HG03060 (cell line): ENCODE measurements around the gene APOA5.
"Not testable (repeated sequence)": the region's sequence is repeated elsewhere in the genome, so short reads cannot be mapped to it uniquely, and the experiment has no call there.

Source experiments
- ATAC-seq: cut with Tn5 transposase; IDR thresholded peaks from one replicate; pipeline ENCODE4 v1.9.1; 2021; ENCODE audit warnings: low read depth, moderate number of reproducible peaks; ENCODE audit not compliant: unreplicated experiment

Gene APOA5

GRCh38 chr11:116801662-116802061 is 10.0 kb upstream of the APOA5 start:
- ATAC-seq, result not testable (repeated sequence)

DNA sequence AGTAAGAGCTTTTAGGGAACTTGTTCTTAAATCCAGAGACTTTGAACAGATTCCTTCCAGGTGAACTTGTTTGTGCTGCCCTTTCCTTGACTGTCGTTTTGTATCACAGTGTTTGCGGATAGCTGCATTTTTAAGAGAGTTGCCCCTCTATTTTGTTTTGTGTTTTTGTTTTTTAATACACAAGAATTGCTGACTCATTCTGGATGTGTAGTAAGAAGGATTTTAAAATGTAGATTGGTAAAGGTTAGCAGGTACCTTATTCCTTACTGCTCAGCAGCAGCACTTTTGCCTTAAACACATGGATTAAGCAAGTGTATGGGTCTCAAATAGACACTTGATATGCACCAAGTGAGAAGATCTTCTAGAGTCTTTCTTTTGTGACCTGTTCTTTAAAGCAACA is 8.9 kb upstream of the APOA5 start:
- no peak for ATAC-seq

DNA sequence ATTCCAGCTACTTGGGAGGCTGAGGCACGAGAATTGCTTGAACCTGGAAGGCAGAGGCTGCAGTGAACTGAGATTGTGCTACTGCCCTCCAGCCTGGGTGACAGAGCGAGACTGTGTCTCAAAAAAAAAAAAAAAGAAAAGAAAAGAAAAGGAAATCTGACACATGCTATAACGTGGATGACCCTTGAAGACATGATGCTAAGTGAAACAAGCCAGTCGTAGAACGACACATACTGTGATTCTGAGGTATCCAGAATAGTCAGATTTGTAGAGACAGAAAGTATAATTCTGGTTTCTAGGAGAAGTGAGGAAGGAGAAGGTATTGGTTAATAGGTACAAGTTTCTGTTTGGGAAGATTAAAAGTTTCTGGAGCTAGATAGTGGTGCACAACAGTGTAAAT is 6.7 kb upstream of the APOA5 start:
- ATAC-seq, result no peak

DNA sequence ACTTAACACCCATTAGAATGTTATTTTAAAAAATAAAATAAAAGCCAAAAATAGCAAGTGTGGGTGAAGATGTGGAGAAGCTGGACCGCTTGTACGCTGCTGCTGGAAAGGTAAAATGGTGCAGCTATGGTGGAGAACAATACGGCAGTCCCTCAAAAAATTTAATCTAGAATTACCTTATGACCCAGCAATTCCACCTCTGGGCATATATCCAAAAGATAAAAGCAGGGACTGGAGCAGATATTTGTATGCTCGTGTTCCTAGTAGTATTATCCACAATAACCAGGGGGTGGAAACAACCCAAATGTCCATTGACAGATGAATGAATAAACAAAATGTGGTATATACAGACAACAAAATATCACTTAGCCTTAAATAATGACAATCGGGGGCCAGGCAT is 6.1 kb upstream of the APOA5 start:
- no peak for ATAC-seq

- ATAC-seq, result no peak
Observed at GRCh38 chr11:116796548-116796947, 4.9 kb upstream of the APOA5 start.

GRCh38 chr11:116794851-116795250 is 3.2 kb upstream of the APOA5 start:
- ATAC-seq, result no peak

- ATAC-seq, result no peak
Observed at GRCh38 chr11:116793772-116794097, 2.1 kb upstream of the APOA5 start.

- ATAC-seq, result no peak
Observed at GRCh38 chr11:116792869-116793771, 1.4 kb upstream of the APOA5 start.

- ATAC-seq, result no peak
Observed at GRCh38 chr11:116792144-116792868, 627 bp upstream of the APOA5 start.

- ATAC-seq, result no peak
Observed at GRCh38 chr11:116791002-116791812, 472 bp downstream of the APOA5 start.

DNA sequence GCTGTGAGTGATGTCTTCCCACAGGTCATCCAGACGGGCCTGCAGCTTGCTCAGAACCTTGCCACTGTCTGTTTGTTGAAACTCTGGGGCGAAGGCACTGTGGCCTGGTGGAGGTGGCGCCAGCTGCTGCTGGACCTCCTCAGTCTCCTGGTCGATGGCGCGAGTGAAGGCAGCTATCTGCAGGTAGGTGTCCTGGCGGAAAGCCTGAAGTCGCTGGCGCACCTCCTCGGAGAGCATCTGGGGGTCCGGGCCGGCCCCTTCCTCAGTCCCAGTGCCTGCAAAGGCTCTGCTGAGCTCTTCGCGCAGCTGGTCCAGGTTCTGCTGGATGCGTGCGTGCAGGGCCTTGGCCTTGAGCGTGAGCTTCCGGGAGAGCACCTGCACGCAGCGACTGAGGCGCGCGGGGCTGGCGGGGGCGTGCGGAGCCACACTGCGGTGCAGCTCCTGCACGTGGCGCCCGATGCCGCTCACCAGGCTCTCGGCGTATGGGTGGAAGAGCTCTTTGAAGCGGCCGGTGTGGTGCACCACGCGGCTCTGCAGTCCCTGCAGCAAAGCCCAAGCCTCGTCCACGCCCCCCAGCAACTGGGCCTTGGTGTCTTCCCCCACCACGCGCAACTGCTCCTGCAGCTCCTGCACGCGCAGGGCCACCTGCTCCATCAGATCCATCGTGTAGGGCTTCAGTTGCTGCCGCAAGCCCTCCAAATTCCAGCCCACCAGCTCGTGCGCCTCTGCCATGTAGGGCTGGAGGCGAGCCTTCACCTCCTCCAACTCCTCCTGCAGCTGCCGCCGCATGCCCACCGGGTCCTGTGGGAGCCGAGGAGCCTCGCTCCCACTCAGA is 1.3 kb downstream of the APOA5 start:
- ATAC-seq, result no peak

DNA sequence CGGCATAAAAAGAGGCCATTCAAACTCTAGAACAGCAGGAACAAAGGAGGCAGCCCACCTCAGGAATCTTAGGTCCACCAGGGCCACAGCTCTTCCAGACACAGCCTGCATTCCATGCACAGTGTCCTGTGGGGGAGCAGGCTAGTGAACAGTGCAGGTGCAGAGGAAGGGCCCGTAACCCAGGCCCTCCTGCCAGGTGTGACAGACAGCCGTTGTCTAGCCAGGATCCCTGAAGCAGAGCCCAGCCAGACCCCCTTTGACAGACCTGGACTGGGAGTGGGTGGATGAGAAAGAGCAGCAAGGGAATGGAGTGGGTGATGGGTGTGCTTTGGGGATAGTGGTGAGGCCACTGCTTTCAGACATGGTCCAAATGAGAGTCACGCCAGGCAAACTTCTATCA is 2.7 kb downstream of the APOA5 start:
- ATAC-seq, result no peak

- ATAC-seq, result no peak
Observed at GRCh38 chr11:116788534-116788933, 3.1 kb downstream of the APOA5 start.

DNA sequence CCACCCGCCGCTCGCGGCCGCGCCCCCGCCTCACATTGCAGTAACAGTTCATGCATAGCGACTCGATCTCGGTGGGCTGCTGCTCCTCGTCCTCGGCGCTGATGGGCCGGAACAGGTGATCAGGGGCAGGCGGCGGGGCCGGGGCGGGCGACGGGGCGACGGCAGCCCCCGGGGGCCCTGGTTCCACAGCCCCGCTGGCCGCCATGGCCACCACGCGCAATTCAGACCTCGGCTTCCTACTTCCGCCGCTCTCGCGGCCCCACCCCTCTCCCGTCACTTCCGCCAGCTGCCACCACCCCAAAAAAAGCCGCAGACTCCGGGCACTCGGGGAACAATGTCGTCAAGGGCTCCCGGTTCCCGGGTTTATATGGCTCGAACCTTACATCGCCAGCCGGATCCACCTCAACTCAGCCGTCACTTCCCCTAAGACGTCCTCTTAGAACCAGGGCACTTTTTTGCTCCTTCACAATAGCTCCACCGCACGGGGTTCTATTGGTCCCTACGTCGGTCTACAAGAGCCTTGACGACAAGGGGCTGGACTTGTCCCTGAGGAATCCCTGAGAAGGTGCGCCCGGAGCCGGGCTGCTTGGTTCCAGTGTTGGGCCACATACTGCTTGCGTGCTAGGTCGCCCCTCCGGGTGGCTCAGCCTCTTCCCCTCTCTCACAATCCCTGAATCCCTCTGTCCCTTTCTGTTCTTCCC is 3.7 kb downstream of the APOA5 start, which contains the start of gene ZPR1:
ZPR1 (minus strand) TSS at position 238 of the 701 bp plus-strand sequence; CDS start at position 205, 33 bp downstream.
- no peak for ATAC-seq

DNA sequence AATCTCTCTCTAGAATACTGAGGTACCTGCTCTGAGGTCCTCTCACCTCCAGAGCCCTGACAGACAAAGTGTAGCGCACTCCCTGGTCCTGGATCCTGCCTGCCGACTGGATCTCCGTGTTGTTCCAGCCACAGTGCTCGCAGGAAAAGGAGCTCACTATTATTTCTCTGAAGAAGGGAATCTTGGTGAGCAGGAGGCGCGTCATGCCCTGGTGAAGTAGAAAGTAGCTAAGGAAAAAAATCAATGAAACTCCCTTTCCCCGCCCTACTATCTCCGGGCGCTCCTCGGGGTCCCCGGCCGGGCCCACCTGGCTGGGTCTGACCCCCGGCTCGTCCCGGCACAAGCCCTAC is 4.3 kb downstream of the APOA5 start:
- ATAC-seq, result no peak

- ATAC-seq, result no peak
Observed at GRCh38 chr11:116786966-116787365, 4.7 kb downstream of the APOA5 start.

GRCh38 chr11:116786326-116786725 is 5.4 kb downstream of the APOA5 start:
- ATAC-seq, result no peak

DNA sequence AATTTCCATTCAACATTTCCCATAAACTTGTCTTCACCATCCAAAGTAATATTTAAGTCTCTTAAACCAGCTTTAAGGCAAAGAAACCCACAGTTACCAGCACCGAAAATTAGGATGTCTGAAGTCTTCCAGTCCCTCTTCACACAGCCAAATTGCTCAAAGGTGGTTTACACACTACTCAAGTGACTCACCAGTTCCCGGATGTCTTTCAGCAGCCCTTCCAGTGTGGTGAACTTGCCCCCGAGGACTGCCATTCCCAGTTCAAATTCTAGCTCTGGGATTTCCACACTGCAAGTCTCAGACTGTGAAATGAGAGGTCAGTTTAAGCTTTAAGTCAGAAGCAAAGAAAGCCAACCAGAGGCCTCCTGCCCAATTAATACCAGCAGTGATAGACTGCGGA is 9.0 kb downstream of the APOA5 start:
- ATAC-seq, result no peak

- ATAC-seq, result no peak
Observed at GRCh38 chr11:116778556-116778955, 13.1 kb downstream of the APOA5 start.

- ATAC-seq, result no peak
Observed at GRCh38 chr11:116777056-116777455, 14.6 kb downstream of the APOA5 start.
